ENCODE measurements around the gene EVL. TPM values are rescaled to one million over a fixed set of nuclear protein-coding genes. Genes with fewer than 3 reads are reported as not detected.

Gene EVL
- total and polyA plus RNA-seq, 12 donors: 26.0 to 79.4 (median 47.6) TPM

- intact Hi-C loops (cut with DNase I): loop anchor here in 1 of 10 donors (10.0 kb wide), 1 partner anchor 53 kb away; no protein-coding TSS in a partner anchor
- Histone ChIP-seq H3K27me3 (no peaks in the 10 kb centered on the region), H3K27ac (no peak overlapping the region), H3K4me1 (peaks cover 0 to 10% (median 0%) of the 10 kb centered on the region in 9 donors), H3K9me3 (no peaks in the 10 kb centered on the region), H3K4me3 (no peak overlapping the region), H3K36me3 (no peaks in the 10 kb centered on the region)
- ATAC-seq: no peak
- no peak for DNase-seq
- no peak for TF ChIP-seq CTCF (IDR thresholded peaks at IDR 0.05)
- 79 to 90% methylated on average over 5 of the region's 5 CpGs for WGBS, 2 donors
Measured at GRCh38 chr14:100051543-100051942, 13.7 kb upstream of the EVL start.

GRCh38 chr14:100052819-100053218, 12.4 kb upstream of the EVL start:
- no peaks in the 10 kb centered on the region for H3K27me3 ChIP-seq
- H3K9me3 ChIP-seq: no peaks in the 10 kb centered on the region
- H3K27ac ChIP-seq: no peak overlapping the region
- no peaks in the 10 kb centered on the region for H3K36me3 ChIP-seq
- ATAC-seq: no peak
- WGBS, 2 donors: 48% methylated on average over 2 of the region's 2 CpGs
- H3K4me1 ChIP-seq: peaks cover 0 to 23% (median 2%) of the 10 kb centered on the region in 9 donors
- TF ChIP-seq CTCF (IDR thresholded peaks at IDR 0.05): no peak
- intact Hi-C loops (cut with DNase I): loop anchor here in 1 of 10 donors (10.0 kb wide), 1 partner anchor 52 kb away; no protein-coding TSS in a partner anchor
- DNase-seq: no peak
- no peak overlapping the region for H3K4me3 ChIP-seq

- intact Hi-C loops (cut with DNase I): loop anchor here in 3 of 10 donors (5.0 to 10.0 kb wide), 2 partner anchors 50 to 53 kb away; no protein-coding TSS in a partner anchor
Measured at GRCh38 chr14:100054316-100055075, 10.7 kb upstream of the EVL start.

GRCh38 chr14:100056431-100056830, 8.8 kb upstream of the EVL start:
- H3K4me3 ChIP-seq: no peak overlapping the region
- DNase-seq (no peak), ATAC-seq (no peak)
- intact Hi-C loops (cut with DNase I): loop anchor here in 4 of 10 donors (1.0 to 10.0 kb wide), 4 partner anchors 12 to 136 kb away; no protein-coding TSS in a partner anchor
- no peaks in the 10 kb centered on the region for H3K27me3 ChIP-seq
- H3K9me3 ChIP-seq: no peaks in the 10 kb centered on the region
- peaks cover 0 to 35% (median 17%) of the 10 kb centered on the region in 9 donors for H3K4me1 ChIP-seq
- 74 to 78% methylated on average over 3 of the region's 3 CpGs for WGBS, 2 donors
- TF ChIP-seq CTCF (IDR thresholded peaks at IDR 0.05): no peak
- H3K36me3 ChIP-seq: no peaks in the 10 kb centered on the region
- peak overlapping the region in 2 of 10 donors; percentile 35 to 52 for H3K27ac ChIP-seq

More at GRCh38 chr14:100054316-100055075, 10.7 kb upstream of the EVL start:
- Histone ChIP-seq H3K9me3 (no peaks in the 10 kb centered on the region), H3K27me3 (no peaks in the 10 kb centered on the region), H3K4me1 (peaks cover 0 to 28% (median 17%) of the 10 kb centered on the region in 9 donors), H3K27ac (no peak overlapping the region), H3K36me3 (no peaks in the 10 kb centered on the region), H3K4me3 (no peak overlapping the region)
- WGBS, 2 donors: 93 to 96% methylated on average over 13 of the region's 13 CpGs
- DNase-seq (no peak), ATAC-seq (peak in 1 of 8 donors; percentile 13)
- TF ChIP-seq CTCF (IDR thresholded peaks at IDR 0.05): no peak

Data from heart right ventricle (tissue), 16 donors.